K562 (cell line): ENCODE measurements around the gene PTPRC. TPM values are rescaled to one million over a fixed set of nuclear protein-coding genes. Genes with fewer than 3 reads are reported as not detected.
A peak's percentile ranks its signal among the peaks of the same experiment; 100 is the strongest.

Experiments
- ATAC-seq: fragments of 200-7000 bp; cut with Tn5 transposase; 3 replicates; pipeline ENCODE4 v1.9.1; 2020; ENCODE audit warnings: moderate library complexity
- BruUV-seq: library from RNA; stranded (reverse); fragments of 400-500 nt; replicated peaks from 2 replicates; lab custom pipeline; 2021; lab: Mats Ljungman, UMichigan
- CTCF ChIA-PET: fragments of 300-600 bp; formaldehyde crosslinking; extraction: SDS; loops from one replicate; lab custom pipeline; 2021; ENCODE audit warnings: low intra/inter-chr PET ratio; lab: Yijun Ruan, JAX
- POLR2A ChIA-PET: fragments of 300-600, 350-650 bp; sonication (Branson Sonifier 250); formaldehyde crosslinking; extraction: SDS; loops from one replicate; lab custom pipeline; 2021; ENCODE audit warnings: antibody characterized with exemption, inconsistent platforms; lab: Yijun Ruan, JAX
- DNase-seq, 4 experiments: peaks; one replicate each; pipeline versions ENCODE4 v3.0.0 to v3.0.0-alpha.2; 2011 to 2018; ENCODE audit warnings: low spot score in 3 of 4, mixed read lengths in 3 of 4; ENCODE audit errors: extremely low read depth in 1 of 4
- FAIRE-seq: peaks from 2 replicates; lab custom pipeline; 2011; peaks lifted over from hg19 to GRCh38; lab: Jason Lieb, UNC
- H2AFZ ChIP-seq: 2 replicates; pipeline ENCODE4 v1.6.0; 2011; ENCODE audit warnings: low read depth, low read length, control low read depth, inconsistent platforms
- H3K27ac ChIP-seq: fragments of 200-600 bp; 3 replicates; pipeline ENCODE4 v1.8.0; 2011; ENCODE audit warnings: low read depth, mild to moderate bottlenecking, control low read depth, inconsistent platforms, low read length, moderate library complexity, mixed read lengths; ENCODE audit errors: extremely low read depth
- H3K27me3 ChIP-seq, 2 experiments: fragments of 300-600 bp in 1 of 2; 2 replicates in 1 of 2; 3 replicates in 1 of 2; pipeline versions ENCODE4 v1.6.0 to v1.8.0; 2011; ENCODE audit warnings: inconsistent platforms in 2 of 2, low read length in 2 of 2, mild to moderate bottlenecking in 1 of 2, mixed read lengths in 1 of 2, moderate library complexity in 1 of 2; ENCODE audit not compliant: control insufficient read depth in 2 of 2, insufficient read depth in 2 of 2
- H3K36me3 ChIP-seq: fragments of 300-600 bp; 3 replicates; pipeline ENCODE4 v1.8.0; 2011; ENCODE audit warnings: mild to moderate bottlenecking, low read length, inconsistent platforms; ENCODE audit not compliant: control insufficient read depth, insufficient read depth
- H3K4me1 ChIP-seq, 2 experiments: fragments of 200-600 bp in 1 of 2; replicated peaks in 1 of 2; 2 replicates in 1 of 2; 3 replicates in 1 of 2; pipeline versions ENCODE4 v1.5.1 to v1.8.0; 2011; ENCODE audit warnings: inconsistent platforms in 2 of 2, low read length in 2 of 2, mild to moderate bottlenecking in 1 of 2, mixed read lengths in 1 of 2, moderate library complexity in 1 of 2; ENCODE audit not compliant: control insufficient read depth in 2 of 2, insufficient read depth in 2 of 2
- H3K4me2 ChIP-seq: 2 replicates; pipeline ENCODE4 v1.6.1; 2011; ENCODE audit warnings: low read length, control low read depth, inconsistent platforms, mixed read lengths; ENCODE audit not compliant: insufficient read depth
- H3K4me3 ChIP-seq: fragments of 200-600 bp; sonication (generic), shearing (Covaris generic); 2 replicates; pipeline ENCODE4 v1.5.1; 2016; ENCODE audit warnings: control low read depth, inconsistent platforms
- H3K79me2 ChIP-seq: fragments of 200-600 bp; 3 replicates; pipeline ENCODE4 v1.8.0; 2011; ENCODE audit warnings: low read length, inconsistent platforms; ENCODE audit not compliant: control insufficient read depth, insufficient read depth
- H3K9ac ChIP-seq, 2 experiments: 2 replicates each; pipeline versions ENCODE4 v1.6.0 to v1.6.1; 2011; ENCODE audit warnings: low read depth in 2 of 2, low read length in 2 of 2, control low read depth in 1 of 2, inconsistent platforms in 1 of 2, mild to moderate bottlenecking in 1 of 2, mixed read lengths in 1 of 2; ENCODE audit not compliant: insufficient read depth in 1 of 2
- H3K9me1 ChIP-seq: one replicate; pipeline ENCODE4 v1.6.0; 2011; ENCODE audit warnings: inconsistent platforms, mild to moderate bottlenecking, low read length, moderate library complexity; ENCODE audit not compliant: control insufficient read depth, insufficient read depth
- H3K9me3 ChIP-seq: replicated peaks from 2 replicates; pipeline ENCODE4 v1.5.1; 2011; ENCODE audit warnings: low read depth, low read length, inconsistent platforms; ENCODE audit not compliant: control insufficient read depth, insufficient read depth
- H4K20me1 ChIP-seq: replicated peaks from 2 replicates; pipeline ENCODE4 v1.6.1; 2011; ENCODE audit warnings: low read length, inconsistent platforms, mixed read lengths; ENCODE audit not compliant: control insufficient read depth, insufficient read depth
- ARID2 ChIP-seq: fragments of 450-650 bp; IDR thresholded peaks from 2 replicates; pipeline ENCODE4 v1.6.1; 2017; ENCODE audit warnings: antibody characterized with exemption, mild to moderate bottlenecking
- ATF1 ChIP-seq, 2 experiments: fragments of 450-650 bp in 1 of 2; IDR thresholded peaks; 2 replicates each; pipeline ENCODE4 v1.6.1; 2016; ENCODE audit warnings: missing compliant biosample characterization in 1 of 2, missing genetic modification characterization in 1 of 2
- BACH1 ChIP-seq: fragments of 200-800 bp; sonication (Bioruptor generic); IDR thresholded peaks from 2 replicates; pipeline ENCODE4 v1.6.1; 2016; ENCODE audit warnings: missing genetic modification characterization, missing compliant biosample characterization
- CBFA2T2 ChIP-seq: fragments of 450-650 bp; conservative IDR thresholded peaks from 2 replicates; pipeline ENCODE4 v1.6.1; 2017; ENCODE audit warnings: mild to moderate bottlenecking
- HIVEP1 ChIP-seq: fragments of 250-450 bp; sonication (Bioruptor Pico); IDR thresholded peaks from 2 replicates; pipeline ENCODE4 v1.4.0; 2020; ENCODE audit warnings: mild to moderate bottlenecking
- KLF1 ChIP-seq: fragments of 450-650 bp; IDR thresholded peaks from 2 replicates; pipeline ENCODE4 v1.6.1; 2016; ENCODE audit warnings: missing genetic modification characterization, missing compliant biosample characterization
- MCM3 ChIP-seq: fragments of 450-650 bp; IDR thresholded peaks from 2 replicates; pipeline ENCODE4 v1.6.1; 2016
- MYNN ChIP-seq, 2 experiments: sonication (generic); formaldehyde crosslinking in 1 of 2; IDR thresholded peaks; 2 replicates each; pipeline versions ENCODE4 v1.5.0 to v1.6.1; 2016 to 2020; ENCODE audit warnings: antibody characterized with exemption in 1 of 2, missing genetic modification reagents in 1 of 2
- POLR2A ChIP-seq: fragments of 450-650 bp; conservative IDR thresholded peaks from 2 replicates; pipeline ENCODE4 v1.6.1; 2016
- POU5F1 ChIP-seq: fragments of 150-350 bp; IDR thresholded peaks from 2 replicates; pipeline ENCODE4 v1.6.1; 2014; ENCODE audit warnings: borderline replicate concordance, low read length, low read depth, mild to moderate bottlenecking; ENCODE audit not compliant: partially characterized antibody
- RAD21 ChIP-seq, 2 experiments: fragments of 250-450 bp in 1 of 2; fragments of 450-650 bp in 1 of 2; sonication (Bioruptor Pico) in 1 of 2; formaldehyde crosslinking in 1 of 2; IDR thresholded peaks in 1 of 2; conservative IDR thresholded peaks in 1 of 2; 2 replicates each; pipeline versions ENCODE4 v1.4.0 to v1.8.0; 2020 to 2022; ENCODE audit warnings: mild to moderate bottlenecking in 2 of 2, moderate library complexity in 1 of 2
- ZBTB17 ChIP-seq: fragments of 450-650 bp; formaldehyde crosslinking; IDR thresholded peaks from 2 replicates; pipeline ENCODE4 v1.4.0; 2020; ENCODE audit warnings: mild to moderate bottlenecking
- ZNF121 ChIP-seq: sonication (generic); formaldehyde crosslinking; conservative IDR thresholded peaks from 2 replicates; pipeline ENCODE4 v1.8.0; 2022; ENCODE audit warnings: missing genetic modification reagents
- ZNF24 ChIP-seq: fragments of 450-650 bp; IDR thresholded peaks from 2 replicates; pipeline ENCODE4 v1.6.1; 2016
- ZNF507 ChIP-seq: conservative IDR thresholded peaks from 2 replicates; pipeline ENCODE4 v1.6.1; 2017; ENCODE audit warnings: missing genetic modification characterization, missing compliant biosample characterization
- ZSCAN29 ChIP-seq: fragments of 450-650 bp; IDR thresholded peaks from 2 replicates; pipeline ENCODE4 v1.6.1; 2017
- in situ Hi-C: fragments of 300-500 bp; cut with MboI; formaldehyde crosslinking; loops from 4 replicates; pipeline ENCODE4 v1.15.0; 2018; ENCODE audit warnings: inconsistent platforms, mixed read lengths
- intact Hi-C: fragments of 100-400 bp; cut with micrococcal nuclease; formaldehyde crosslinking; loops from 2 replicates; pipeline ENCODE4 v1.14.2; 2022
- polyA plus RNA-seq, 8 experiments: library from polyadenylated mRNA; depleted of rRNA in 4 of 8; stranded (reverse) in 5 of 8; unstranded in 3 of 8; fragments of >200 nt; fragmentation: Nextera tagmentation in 2 of 8; fragmentation: Illumina TruSeq in 1 of 8; extraction: Ambion mirVana in 2 of 8; extraction: Trizol in 1 of 8; gene quantifications; 2 replicates each; pipeline versions ENCODE4 v1.2.1 to v1.2.3, GENCODE V29; 2011 to 2014; ENCODE audit warnings: inconsistent platforms in 1 of 8, missing spikeins in 1 of 8
- total RNA-seq, 7 experiments: library from RNA; depleted of rRNA in 6 of 7; stranded (reverse); fragments of >200 nt in 6 of 7; fragmentation: Illumina TruSeq in 2 of 7; extraction: Trizol in 2 of 7; gene quantifications; 2 replicates each; pipeline versions ENCODE4 v1.2.1 to v1.2.3, GENCODE V29; 2011 to 2021; ENCODE audit warnings: low replicate concordance in 1 of 7
- TF ChIP-seq, protein P1 (sequence below): fragments of 450-650 bp; IDR thresholded peaks from 2 replicates; pipeline ENCODE4 v1.6.1; 2016; ENCODE audit warnings: antibody characterized with exemption
- TF ChIP-seq, protein P2 (sequence below): fragments of 450-650 bp; IDR thresholded peaks from 2 replicates; pipeline ENCODE4 v1.7.1; 2018; ENCODE audit warnings: mild to moderate bottlenecking, low read depth; ENCODE audit not compliant: partially characterized antibody

The PTPRC gene
- total and polyA plus RNA-seq, 9 of the 15 experiments (the other 6 are each of a cell fraction or from before 2014, with no cell fraction given) = 7.1 to 107 (median 62.9) TPM

DNA sequence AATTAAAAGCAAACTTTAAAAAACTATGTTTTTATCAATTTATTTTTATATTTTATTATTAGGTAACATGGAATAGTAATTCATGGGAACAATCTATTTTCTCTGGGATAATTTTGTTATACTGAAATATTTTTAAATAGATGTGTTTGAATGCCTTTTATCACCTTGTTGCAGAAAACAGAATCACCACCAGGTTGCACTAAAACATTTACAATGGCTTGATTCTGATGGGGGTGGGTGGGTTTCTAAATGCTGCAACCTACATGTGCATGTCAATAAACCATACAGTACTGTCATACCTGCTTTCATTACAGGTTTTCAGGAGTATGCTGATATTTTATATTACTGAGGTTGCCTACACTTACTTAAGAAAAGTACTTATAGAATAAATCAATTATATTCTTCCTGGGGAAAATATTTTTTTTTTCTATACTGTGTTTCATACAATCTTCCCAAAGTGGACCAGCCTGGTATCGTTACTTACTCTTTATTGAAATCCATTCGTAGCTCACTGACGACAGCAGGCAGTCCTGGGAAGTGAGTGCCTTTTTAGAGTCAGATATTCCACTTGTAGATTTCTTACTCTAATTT is 132.8 kb downstream of the PTPRC start (continued):
- TF ChIP-seq, protein P1, sequence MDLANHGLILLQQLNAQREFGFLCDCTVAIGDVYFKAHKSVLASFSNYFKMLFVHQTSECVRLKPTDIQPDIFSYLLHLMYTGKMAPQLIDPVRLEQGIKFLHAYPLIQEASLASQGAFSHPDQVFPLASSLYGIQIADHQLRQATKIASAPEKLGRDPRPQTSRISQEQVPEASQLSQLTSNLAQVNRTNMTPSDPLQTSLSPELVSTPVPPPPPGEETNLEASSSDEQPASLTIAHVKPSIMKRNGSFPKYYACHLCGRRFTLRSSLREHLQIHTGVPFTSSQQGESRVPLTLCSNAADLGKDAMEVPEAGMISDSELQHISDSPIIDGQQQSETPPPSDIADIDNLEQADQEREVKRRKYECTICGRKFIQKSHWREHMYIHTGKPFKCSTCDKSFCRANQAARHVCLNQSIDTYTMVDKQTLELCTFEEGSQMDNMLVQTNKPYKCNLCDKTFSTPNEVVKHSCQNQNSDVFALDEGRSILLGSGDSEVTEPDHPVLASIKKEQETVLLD = no peak
- no peak for TF ChIP-seq POLR2A
- TF ChIP-seq HIVEP1 = no peak
- no peak for TF ChIP-seq MYNN (IDR thresholded peaks at IDR 0.05)
- no peak for TF ChIP-seq MYNN (CRISPR knock-in tag; IDR thresholded peaks at IDR 0.05)
- no peak for TF ChIP-seq ZNF24
- TF ChIP-seq RAD21 (CRISPR knock-in tag; conservative IDR thresholded peaks at IDR 0.05 in 1 of 2, IDR thresholded peaks at IDR 0.05 in 1 of 2) = peak; percentile 33 to 69; a peak in 3 of 4 replicates
- TF ChIP-seq KLF1 (tag) = no peak

DNA sequence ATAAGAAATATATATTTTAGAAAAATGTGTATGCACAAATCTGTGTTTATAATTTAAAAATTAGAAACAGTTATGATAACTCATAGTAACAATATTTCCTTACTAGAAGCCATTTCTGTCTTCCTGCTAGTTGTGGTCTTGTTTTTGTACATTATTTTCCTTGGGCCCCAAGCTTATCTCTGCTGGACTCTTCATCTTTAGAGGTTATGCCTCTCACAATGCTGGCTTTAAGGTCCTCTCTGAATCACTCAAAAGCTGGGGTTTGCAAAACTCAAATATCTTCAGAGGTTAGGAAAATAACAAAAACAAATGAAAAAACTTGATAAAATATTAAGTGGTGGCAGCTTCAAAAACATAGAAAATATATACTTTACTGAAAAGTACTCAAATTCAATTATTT is 133.8 kb downstream of the PTPRC start:
- H3K4me3 ChIP-seq = no peak overlapping the region
- no peaks in the 10 kb centered on the region for H3K4me1 ChIP-seq
- ATAC-seq = no peak
- in situ Hi-C loops = loop anchor here (25.0 kb wide), 1 partner anchor 1740 kb away; no protein-coding TSS in a partner anchor
- no peak for DNase-seq
- intact Hi-C loops = loop anchor here (10.0 kb wide), 1 partner anchor 772 kb away; no protein-coding TSS in a partner anchor
- ChIA-PET CTCF (no interaction called here), POLR2A (no interaction called here)
- H3K9me3 ChIP-seq = no peaks in the 10 kb centered on the region
- no peaks in the 10 kb centered on the region for H4K20me1 ChIP-seq
- H3K27me3 ChIP-seq = no peaks in the 10 kb centered on the region
- no peak for FAIRE-seq
- no peak overlapping the region for H3K4me2 ChIP-seq
- H3K36me3 ChIP-seq = no peaks in the 10 kb centered on the region
- no peaks in the 10 kb centered on the region for H3K9me1 ChIP-seq
- H3K27ac ChIP-seq = no peak overlapping the region
- no peaks in the 10 kb centered on the region for H3K79me2 ChIP-seq
- no peak overlapping the region for H3K9ac ChIP-seq
- TF ChIP-seq MCM3 (no peak), ZNF121 (no peak), ZSCAN29 (no peak), ZBTB17 (CRISPR knock-in tag) (no peak), ATF1 (CRISPR knock-in tag; IDR thresholded peaks at IDR 0.05) (no peak), ATF1 (tag; IDR thresholded peaks at IDR 0.05) (no peak), BACH1 (tag) (no peak), ARID2 (no peak), ZNF507 (tag) (no peak), POU5F1 (no peak), CBFA2T2 (no peak)
- TF ChIP-seq, protein P2, sequence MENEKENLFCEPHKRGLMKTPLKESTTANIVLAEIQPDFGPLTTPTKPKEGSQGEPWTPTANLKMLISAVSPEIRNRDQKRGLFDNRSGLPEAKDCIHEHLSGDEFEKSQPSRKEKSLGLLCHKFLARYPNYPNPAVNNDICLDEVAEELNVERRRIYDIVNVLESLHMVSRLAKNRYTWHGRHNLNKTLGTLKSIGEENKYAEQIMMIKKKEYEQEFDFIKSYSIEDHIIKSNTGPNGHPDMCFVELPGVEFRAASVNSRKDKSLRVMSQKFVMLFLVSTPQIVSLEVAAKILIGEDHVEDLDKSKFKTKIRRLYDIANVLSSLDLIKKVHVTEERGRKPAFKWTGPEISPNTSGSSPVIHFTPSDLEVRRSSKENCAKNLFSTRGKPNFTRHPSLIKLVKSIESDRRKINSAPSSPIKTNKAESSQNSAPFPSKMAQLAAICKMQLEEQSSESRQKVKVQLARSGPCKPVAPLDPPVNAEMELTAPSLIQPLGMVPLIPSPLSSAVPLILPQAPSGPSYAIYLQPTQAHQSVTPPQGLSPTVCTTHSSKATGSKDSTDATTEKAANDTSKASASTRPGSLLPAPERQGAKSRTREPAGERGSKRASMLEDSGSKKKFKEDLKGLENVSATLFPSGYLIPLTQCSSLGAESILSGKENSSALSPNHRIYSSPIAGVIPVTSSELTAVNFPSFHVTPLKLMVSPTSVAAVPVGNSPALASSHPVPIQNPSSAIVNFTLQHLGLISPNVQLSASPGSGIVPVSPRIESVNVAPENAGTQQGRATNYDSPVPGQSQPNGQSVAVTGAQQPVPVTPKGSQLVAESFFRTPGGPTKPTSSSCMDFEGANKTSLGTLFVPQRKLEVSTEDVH = no peak
- TF ChIP-seq, all 486 proteins: peak for 0
- BruUV-seq = no TSS peak
- H2AFZ ChIP-seq = no peak overlapping the region
